ENCODE results near the gene MX2. TPM values are rescaled to one million over a fixed set of nuclear protein-coding genes. Genes with fewer than 3 reads are reported as not detected.

The MX2 gene
- total RNA-seq, 1 experiment from 2014 or later, result 17.6 TPM

- H3K27me3 Mint-ChIP-seq (ENCODE audit: unreplicated experiment), result no peaks in the 10 kb centered on the region
- H3K9me3 Mint-ChIP-seq (ENCODE audit: low read depth, unreplicated experiment), result no peaks in the 10 kb centered on the region
- TF ChIP-seq CTCF (IDR thresholded peaks at IDR 0.05; ENCODE audit: unreplicated experiment), result no peak
- peaks cover 14% of the 10 kb centered on the region for H3K36me3 Mint-ChIP-seq (ENCODE audit: insufficient read depth, unreplicated experiment)
- intact Hi-C loops (cut with micrococcal nuclease; ENCODE audit: unreplicated experiment), result loop anchor here (5.0 kb wide), 2 partner anchors 189 to 239 kb away; no protein-coding TSS in a partner anchor
- CTCF ChIA-PET, result interaction anchor here (1.6 to 2.1 kb wide), 2 partner anchors 11 to 78 kb away, joined by 3 to 55 read pairs; no protein-coding TSS in a partner anchor
- no TSS peak for BruUV-seq (replicated peaks)
- peak overlapping the region; percentile 64 for H3K4me3 Mint-ChIP-seq (ENCODE audit: low read depth, unreplicated experiment)
- H3K4me1 Mint-ChIP-seq (ENCODE audit: low read depth, unreplicated experiment), result peaks cover 16% of the 10 kb centered on the region
- DNase-seq, result no peak
- H3K27ac Mint-ChIP-seq (ENCODE audit: unreplicated experiment), result peak overlapping the region; percentile 79
Observed at GRCh38 chr21:41361053-41361785, 608 bp upstream of the MX2 start.

- BruUV-seq (replicated peaks), result TSS peak; percentile 35
- Mint-ChIP-seq H3K36me3 (ENCODE audit: insufficient read depth, unreplicated experiment) (peaks cover 22% of the 10 kb centered on the region), H3K27me3 (ENCODE audit: unreplicated experiment) (no peaks in the 10 kb centered on the region), H3K4me3 (ENCODE audit: low read depth, unreplicated experiment) (peak overlapping the region; percentile 64), H3K27ac (ENCODE audit: unreplicated experiment) (peak overlapping the region; percentile 79), H3K4me1 (ENCODE audit: low read depth, unreplicated experiment) (peaks cover 30% of the 10 kb centered on the region), H3K9me3 (ENCODE audit: low read depth, unreplicated experiment) (no peaks in the 10 kb centered on the region)
- intact Hi-C loops (cut with micrococcal nuclease; ENCODE audit: unreplicated experiment), result loop anchor here (5.0 kb wide), 2 partner anchors 190 to 240 kb away; no protein-coding TSS in a partner anchor
- TF ChIP-seq CTCF (IDR thresholded peaks at IDR 0.05; ENCODE audit: unreplicated experiment), result no peak
- CTCF ChIA-PET, result interaction anchor here (0.6 to 0.9 kb wide), 2 partner anchors 80 to 433 kb away, joined by 3 to 4 read pairs; no protein-coding TSS in a partner anchor
- DNase-seq, result no peak
Observed at GRCh38 chr21:41362605-41363369, 960 bp downstream of the MX2 start.

GRCh38 chr21:41363370-41364270 is 1.8 kb downstream of the MX2 start:
- H3K36me3 Mint-ChIP-seq (ENCODE audit: insufficient read depth, unreplicated experiment), result peaks cover 24% of the 10 kb centered on the region
- intact Hi-C loops (cut with micrococcal nuclease; ENCODE audit: unreplicated experiment), result loop anchor here (5.0 kb wide), 2 partner anchors 191 to 241 kb away; no protein-coding TSS in a partner anchor
- CTCF ChIA-PET, result interaction anchor here (0.6 kb wide), 1 partner anchor 432 kb away, joined by 4 read pairs; no protein-coding TSS in a partner anchor
- no peak for TF ChIP-seq CTCF (IDR thresholded peaks at IDR 0.05; ENCODE audit: unreplicated experiment)
- no peak overlapping the region for H3K4me3 Mint-ChIP-seq (ENCODE audit: low read depth, unreplicated experiment)
- BruUV-seq (replicated peaks), result no TSS peak
- H3K27me3 Mint-ChIP-seq (ENCODE audit: unreplicated experiment), result no peaks in the 10 kb centered on the region
- no peak for DNase-seq
- no peak overlapping the region for H3K27ac Mint-ChIP-seq (ENCODE audit: unreplicated experiment)
- H3K4me1 Mint-ChIP-seq (ENCODE audit: low read depth, unreplicated experiment), result peaks cover 35% of the 10 kb centered on the region
- no peaks in the 10 kb centered on the region for H3K9me3 Mint-ChIP-seq (ENCODE audit: low read depth, unreplicated experiment)

GRCh38 chr21:41364308-41364707 is 2.5 kb downstream of the MX2 start:
- Mint-ChIP-seq H3K36me3 (ENCODE audit: insufficient read depth, unreplicated experiment) (peaks cover 24% of the 10 kb centered on the region), H3K4me3 (ENCODE audit: low read depth, unreplicated experiment) (no peak overlapping the region), H3K27ac (ENCODE audit: unreplicated experiment) (no peak overlapping the region), H3K4me1 (ENCODE audit: low read depth, unreplicated experiment) (peaks cover 35% of the 10 kb centered on the region), H3K9me3 (ENCODE audit: low read depth, unreplicated experiment) (no peaks in the 10 kb centered on the region), H3K27me3 (ENCODE audit: unreplicated experiment) (no peaks in the 10 kb centered on the region)
- TF ChIP-seq CTCF (IDR thresholded peaks at IDR 0.05; ENCODE audit: unreplicated experiment), result no peak
- intact Hi-C loops (cut with micrococcal nuclease; ENCODE audit: unreplicated experiment), result loop anchor here (5.0 kb wide), 2 partner anchors 192 to 242 kb away; no protein-coding TSS in a partner anchor
- no TSS peak for BruUV-seq (replicated peaks)
- CTCF ChIA-PET, result no interaction called here
- no peak for DNase-seq

All from Calu3 (cell line).